GM23338 (cell line): ENCODE measurements around the gene EMP2. TPM values are rescaled to one million over a fixed set of nuclear protein-coding genes. Genes with fewer than 3 reads are reported as not detected.

Experiments used
- ATAC-seq: fragments of 200-7000 bp; cut with Tn5 transposase; 3 replicates; pipeline ENCODE4 v1.9.1; 2020
- DNase-seq: peaks from one replicate; pipeline ENCODE4 v3.0.0-alpha.2; 2015; ENCODE audit warnings: low spot score
- H2AFZ ChIP-seq: fragments of 200-600 bp; sonication (generic); 2 replicates; pipeline ENCODE4 v1.8.0; 2016; ENCODE audit warnings: antibody characterized with exemption, mild to moderate bottlenecking, moderate library complexity
- H3F3A ChIP-seq: fragments of 200-600 bp; sonication (generic); replicated peaks from 2 replicates; pipeline ENCODE4 v1.8.0; 2017; ENCODE audit warnings: antibody characterized with exemption, mixed run types, low read depth
- H3K27ac ChIP-seq: fragments of 200-600 bp; sonication (generic); 2 replicates; pipeline ENCODE4 v1.6.1; 2016; ENCODE audit warnings: low read depth
- H3K27me3 ChIP-seq: fragments of 200-600 bp; sonication (generic); 2 replicates; pipeline ENCODE4 v1.8.0; 2016; ENCODE audit warnings: mild to moderate bottlenecking, mixed run types, moderate library complexity; ENCODE audit not compliant: insufficient read depth
- H3K36me3 ChIP-seq: fragments of 200-600 bp; sonication (generic); 2 replicates; pipeline ENCODE4 v1.8.0; 2016; ENCODE audit warnings: mild to moderate bottlenecking; ENCODE audit not compliant: insufficient read depth
- H3K4me1 ChIP-seq: fragments of 200-600 bp; sonication (generic); 2 replicates; pipeline ENCODE4 v1.8.0; 2016; ENCODE audit warnings: mild to moderate bottlenecking, moderate library complexity; ENCODE audit not compliant: insufficient read depth
- H3K4me2 ChIP-seq: fragments of 200-600 bp; sonication (generic); 2 replicates; pipeline ENCODE4 v1.7.1; 2017; ENCODE audit warnings: mixed run types
- H3K4me3 ChIP-seq: fragments of 200-600 bp; sonication (generic); 2 replicates; pipeline ENCODE4 v1.6.1; 2016; ENCODE audit warnings: mixed run types
- H3K79me2 ChIP-seq: fragments of 200-600 bp; sonication (generic); replicated peaks from 2 replicates; pipeline ENCODE4 v1.8.0; 2017; ENCODE audit warnings: mild to moderate bottlenecking; ENCODE audit not compliant: insufficient read depth
- H3K9me2 ChIP-seq: fragments of 200-600 bp; sonication (generic); 2 replicates; pipeline ENCODE4 v1.8.0; 2017; ENCODE audit not compliant: insufficient read depth
- H4K20me1 ChIP-seq: fragments of 200-600 bp; sonication (generic); replicated peaks from 2 replicates; pipeline ENCODE4 v1.8.0; 2017; ENCODE audit warnings: mild to moderate bottlenecking; ENCODE audit not compliant: insufficient read depth
- H3K27ac Mint-ChIP-seq: 2 replicates; pipeline ENCODE4 v1.8.0; 2020; ENCODE audit warnings: inconsistent platforms, mild to moderate bottlenecking, moderate library complexity, mixed read lengths
- H3K27me3 Mint-ChIP-seq: 3 replicates; pipeline ENCODE4 v1.8.0; 2022; ENCODE audit warnings: low read depth, mild to moderate bottlenecking, moderate library complexity, mixed read lengths, inconsistent platforms; ENCODE audit not compliant: insufficient read depth, poor library complexity
- H3K36me3 Mint-ChIP-seq: 3 replicates; pipeline ENCODE4 v1.8.0; 2021; ENCODE audit warnings: low read depth, mild to moderate bottlenecking, inconsistent platforms, moderate library complexity, mixed read lengths
- H3K4me1 Mint-ChIP-seq: 3 replicates; pipeline ENCODE4 v1.8.0; 2020; ENCODE audit warnings: mild to moderate bottlenecking, inconsistent platforms, mixed read lengths
- H3K4me3 Mint-ChIP-seq: 3 replicates; pipeline ENCODE4 v1.8.0; 2021; ENCODE audit warnings: moderate library complexity, mild to moderate bottlenecking, inconsistent platforms, mixed read lengths
- H3K9me3 Mint-ChIP-seq: 3 replicates; pipeline ENCODE4 v1.8.0; 2020; ENCODE audit warnings: moderate library complexity, mild to moderate bottlenecking, inconsistent platforms, mixed read lengths
- CREB1 ChIP-seq: fragments of 250-450 bp; sonication (Bioruptor Pico); IDR thresholded peaks from 2 replicates; pipeline ENCODE4 v1.5.0; 2020; ENCODE audit warnings: low read depth, mild to moderate bottlenecking, moderate library complexity
- CTCF ChIP-seq, 2 experiments: fragments of 200-600 bp in 1 of 2; sonication (generic) in 1 of 2; conservative IDR thresholded peaks; 2 replicates each; pipeline versions ENCODE4 v1.5.1 to v1.6.1; 2016 to 2017; ENCODE audit warnings: antibody characterized with exemption in 2 of 2, low read depth in 2 of 2, mild to moderate bottlenecking in 2 of 2, moderate library complexity in 1 of 2
- ETS1 ChIP-seq: IDR thresholded peaks from 2 replicates; pipeline ENCODE4 v1.6.1; 2016; ENCODE audit warnings: antibody characterized with exemption
- EZH2 ChIP-seq: fragments of 200-600 bp; sonication (generic); IDR thresholded peaks from one replicate; pipeline ENCODE4 v1.8.0; 2017; ENCODE audit warnings: antibody characterized with exemption, mild to moderate bottlenecking, low read depth; ENCODE audit not compliant: unreplicated experiment
- EZH2phosphoT487 ChIP-seq: fragments of 200-600 bp; sonication (generic); IDR thresholded peaks from one replicate; pipeline ENCODE4 v1.8.1; 2018; ENCODE audit warnings: antibody characterized with exemption; ENCODE audit not compliant: unreplicated experiment
- JUNB ChIP-seq: IDR thresholded peaks from one replicate; pipeline ENCODE4 v1.6.1; 2016; ENCODE audit warnings: antibody characterized with exemption; ENCODE audit not compliant: unreplicated experiment
- NANOG ChIP-seq: IDR thresholded peaks from 2 replicates; pipeline ENCODE4 v1.6.1; 2016; ENCODE audit warnings: antibody characterized with exemption, borderline replicate concordance
- POLR2AphosphoS5 ChIP-seq: IDR thresholded peaks from 2 replicates; pipeline ENCODE4 v1.6.1; 2016; ENCODE audit warnings: antibody characterized with exemption, low read depth
- STAT1 ChIP-seq: IDR thresholded peaks from one replicate; pipeline ENCODE4 v1.6.1; 2016; ENCODE audit warnings: antibody characterized with exemption; ENCODE audit not compliant: unreplicated experiment
- ZNF114 ChIP-seq: fragments of 250-450 bp; sonication (Bioruptor Pico); IDR thresholded peaks from 2 replicates; pipeline ENCODE4 v1.5.0; 2020; ENCODE audit warnings: mild to moderate bottlenecking, moderate library complexity
- ZNF331 ChIP-seq: fragments of 250-450 bp; sonication (Bioruptor Pico); IDR thresholded peaks from 2 replicates; pipeline ENCODE4 v1.5.0; 2020; ENCODE audit warnings: low read depth, mild to moderate bottlenecking, moderate library complexity
- polyA plus RNA-seq: library from polyadenylated mRNA; unstranded; fragments of >200 nt; fragmentation: Nextera tagmentation; extraction: Ambion mirVana; gene quantifications from 2 replicates; pipeline ENCODE4 v1.2.1, GENCODE V29; 2016
- total RNA-seq: library from RNA; depleted of rRNA; stranded (reverse); fragments of >200 nt; shearing (Covaris generic); gene quantifications from 2 replicates; pipeline ENCODE4 v1.2.3, GENCODE V29; 2014
- TF ChIP-seq, protein P1 (sequence below): IDR thresholded peaks from one replicate; pipeline ENCODE4 v1.6.1; 2018; ENCODE audit warnings: antibody characterized with exemption; ENCODE audit not compliant: unreplicated experiment
- TF ChIP-seq, protein P2 (sequence below): fragments of 250-450 bp; sonication (Bioruptor Pico); IDR thresholded peaks from 2 replicates; pipeline ENCODE4 v1.5.0; 2020; ENCODE audit warnings: mild to moderate bottlenecking, moderate library complexity

EMP2 gene
- total and polyA plus RNA-seq, 2 experiments from 2014 or later, result 7.3 to 40.1 TPM

DNA sequence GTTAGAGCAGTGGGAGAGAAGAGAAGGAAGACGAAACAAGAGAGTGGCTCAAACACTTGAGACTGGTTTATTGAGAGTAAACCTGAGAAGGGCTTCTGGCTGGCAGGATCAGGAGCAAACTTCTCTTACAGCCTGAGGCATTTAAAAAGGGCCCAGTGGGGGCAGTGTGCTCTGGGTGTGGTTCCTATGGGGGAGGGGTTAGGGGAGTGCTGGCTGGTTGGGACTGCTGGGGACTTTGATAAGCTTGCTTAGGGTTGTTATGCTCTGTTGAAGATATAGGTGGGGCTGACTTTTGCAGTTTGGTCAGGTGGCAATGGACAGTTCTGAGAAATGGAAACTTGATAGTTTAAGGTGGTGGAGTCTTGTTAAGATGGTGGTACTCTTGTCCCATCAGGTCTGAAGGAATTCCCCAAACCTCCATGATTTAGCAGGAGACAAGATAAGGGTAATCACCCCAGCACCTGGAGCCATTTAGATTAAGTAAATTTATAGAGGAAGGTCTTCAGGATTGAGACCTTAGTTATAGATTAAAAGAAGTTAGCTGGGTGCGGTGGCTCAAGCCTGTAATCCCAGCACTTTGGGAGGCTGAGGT lies 79.3 kb downstream of the EMP2 start:
- Mint-ChIP-seq H3K36me3 (peaks cover 23% of the 10 kb centered on the region), H3K9me3 (peaks cover 37% of the 10 kb centered on the region), H3K27me3 (peaks cover 5% of the 10 kb centered on the region), H3K27ac (no peak overlapping the region), H3K4me3 (no peak overlapping the region), H3K4me1 (peaks cover 14% of the 10 kb centered on the region; the same call in 2 of the 3 replicates)
- ATAC-seq (no peak), DNase-seq (peak; percentile 5)
- peaks cover 11% of the 10 kb centered on the region; the same call in 1 of the 2 replicates for H3K36me3 ChIP-seq
- H3K4me3 ChIP-seq, result no peak overlapping the region
- no peak overlapping the region for H3K27ac ChIP-seq
- no peak overlapping the region for H3K4me2 ChIP-seq
- 0 out of 2 replicates have a peak, but pooled peaks cover 4% of the 10 kb centered on the region for H3K9me2 ChIP-seq
- H3K79me2 ChIP-seq, result no peaks in the 10 kb centered on the region
- no peaks in the 10 kb centered on the region for H3K27me3 ChIP-seq
- 0 out of 2 replicates have a peak, but pooled peaks cover 6% of the 10 kb centered on the region for H3F3A ChIP-seq
- TF ChIP-seq NANOG, result no peak
- TF ChIP-seq, protein P1, sequence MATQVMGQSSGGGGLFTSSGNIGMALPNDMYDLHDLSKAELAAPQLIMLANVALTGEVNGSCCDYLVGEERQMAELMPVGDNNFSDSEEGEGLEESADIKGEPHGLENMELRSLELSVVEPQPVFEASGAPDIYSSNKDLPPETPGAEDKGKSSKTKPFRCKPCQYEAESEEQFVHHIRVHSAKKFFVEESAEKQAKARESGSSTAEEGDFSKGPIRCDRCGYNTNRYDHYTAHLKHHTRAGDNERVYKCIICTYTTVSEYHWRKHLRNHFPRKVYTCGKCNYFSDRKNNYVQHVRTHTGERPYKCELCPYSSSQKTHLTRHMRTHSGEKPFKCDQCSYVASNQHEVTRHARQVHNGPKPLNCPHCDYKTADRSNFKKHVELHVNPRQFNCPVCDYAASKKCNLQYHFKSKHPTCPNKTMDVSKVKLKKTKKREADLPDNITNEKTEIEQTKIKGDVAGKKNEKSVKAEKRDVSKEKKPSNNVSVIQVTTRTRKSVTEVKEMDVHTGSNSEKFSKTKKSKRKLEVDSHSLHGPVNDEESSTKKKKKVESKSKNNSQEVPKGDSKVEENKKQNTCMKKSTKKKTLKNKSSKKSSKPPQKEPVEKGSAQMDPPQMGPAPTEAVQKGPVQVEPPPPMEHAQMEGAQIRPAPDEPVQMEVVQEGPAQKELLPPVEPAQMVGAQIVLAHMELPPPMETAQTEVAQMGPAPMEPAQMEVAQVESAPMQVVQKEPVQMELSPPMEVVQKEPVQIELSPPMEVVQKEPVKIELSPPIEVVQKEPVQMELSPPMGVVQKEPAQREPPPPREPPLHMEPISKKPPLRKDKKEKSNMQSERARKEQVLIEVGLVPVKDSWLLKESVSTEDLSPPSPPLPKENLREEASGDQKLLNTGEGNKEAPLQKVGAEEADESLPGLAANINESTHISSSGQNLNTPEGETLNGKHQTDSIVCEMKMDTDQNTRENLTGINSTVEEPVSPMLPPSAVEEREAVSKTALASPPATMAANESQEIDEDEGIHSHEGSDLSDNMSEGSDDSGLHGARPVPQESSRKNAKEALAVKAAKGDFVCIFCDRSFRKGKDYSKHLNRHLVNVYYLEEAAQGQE, result no peak
- no peak for TF ChIP-seq CREB1
- TF ChIP-seq JUNB, result no peak
- TF ChIP-seq EZH2phosphoT487, result no peak
- no peak for TF ChIP-seq EZH2
- no peak for TF ChIP-seq ETS1
- no peak for TF ChIP-seq ZNF331 (CRISPR knock-in tag)
- TF ChIP-seq CTCF (conservative IDR thresholded peaks at IDR 0.05; ENCODE audit: low read depth in 2 of 2), result no peak
- TF ChIP-seq, protein P2, sequence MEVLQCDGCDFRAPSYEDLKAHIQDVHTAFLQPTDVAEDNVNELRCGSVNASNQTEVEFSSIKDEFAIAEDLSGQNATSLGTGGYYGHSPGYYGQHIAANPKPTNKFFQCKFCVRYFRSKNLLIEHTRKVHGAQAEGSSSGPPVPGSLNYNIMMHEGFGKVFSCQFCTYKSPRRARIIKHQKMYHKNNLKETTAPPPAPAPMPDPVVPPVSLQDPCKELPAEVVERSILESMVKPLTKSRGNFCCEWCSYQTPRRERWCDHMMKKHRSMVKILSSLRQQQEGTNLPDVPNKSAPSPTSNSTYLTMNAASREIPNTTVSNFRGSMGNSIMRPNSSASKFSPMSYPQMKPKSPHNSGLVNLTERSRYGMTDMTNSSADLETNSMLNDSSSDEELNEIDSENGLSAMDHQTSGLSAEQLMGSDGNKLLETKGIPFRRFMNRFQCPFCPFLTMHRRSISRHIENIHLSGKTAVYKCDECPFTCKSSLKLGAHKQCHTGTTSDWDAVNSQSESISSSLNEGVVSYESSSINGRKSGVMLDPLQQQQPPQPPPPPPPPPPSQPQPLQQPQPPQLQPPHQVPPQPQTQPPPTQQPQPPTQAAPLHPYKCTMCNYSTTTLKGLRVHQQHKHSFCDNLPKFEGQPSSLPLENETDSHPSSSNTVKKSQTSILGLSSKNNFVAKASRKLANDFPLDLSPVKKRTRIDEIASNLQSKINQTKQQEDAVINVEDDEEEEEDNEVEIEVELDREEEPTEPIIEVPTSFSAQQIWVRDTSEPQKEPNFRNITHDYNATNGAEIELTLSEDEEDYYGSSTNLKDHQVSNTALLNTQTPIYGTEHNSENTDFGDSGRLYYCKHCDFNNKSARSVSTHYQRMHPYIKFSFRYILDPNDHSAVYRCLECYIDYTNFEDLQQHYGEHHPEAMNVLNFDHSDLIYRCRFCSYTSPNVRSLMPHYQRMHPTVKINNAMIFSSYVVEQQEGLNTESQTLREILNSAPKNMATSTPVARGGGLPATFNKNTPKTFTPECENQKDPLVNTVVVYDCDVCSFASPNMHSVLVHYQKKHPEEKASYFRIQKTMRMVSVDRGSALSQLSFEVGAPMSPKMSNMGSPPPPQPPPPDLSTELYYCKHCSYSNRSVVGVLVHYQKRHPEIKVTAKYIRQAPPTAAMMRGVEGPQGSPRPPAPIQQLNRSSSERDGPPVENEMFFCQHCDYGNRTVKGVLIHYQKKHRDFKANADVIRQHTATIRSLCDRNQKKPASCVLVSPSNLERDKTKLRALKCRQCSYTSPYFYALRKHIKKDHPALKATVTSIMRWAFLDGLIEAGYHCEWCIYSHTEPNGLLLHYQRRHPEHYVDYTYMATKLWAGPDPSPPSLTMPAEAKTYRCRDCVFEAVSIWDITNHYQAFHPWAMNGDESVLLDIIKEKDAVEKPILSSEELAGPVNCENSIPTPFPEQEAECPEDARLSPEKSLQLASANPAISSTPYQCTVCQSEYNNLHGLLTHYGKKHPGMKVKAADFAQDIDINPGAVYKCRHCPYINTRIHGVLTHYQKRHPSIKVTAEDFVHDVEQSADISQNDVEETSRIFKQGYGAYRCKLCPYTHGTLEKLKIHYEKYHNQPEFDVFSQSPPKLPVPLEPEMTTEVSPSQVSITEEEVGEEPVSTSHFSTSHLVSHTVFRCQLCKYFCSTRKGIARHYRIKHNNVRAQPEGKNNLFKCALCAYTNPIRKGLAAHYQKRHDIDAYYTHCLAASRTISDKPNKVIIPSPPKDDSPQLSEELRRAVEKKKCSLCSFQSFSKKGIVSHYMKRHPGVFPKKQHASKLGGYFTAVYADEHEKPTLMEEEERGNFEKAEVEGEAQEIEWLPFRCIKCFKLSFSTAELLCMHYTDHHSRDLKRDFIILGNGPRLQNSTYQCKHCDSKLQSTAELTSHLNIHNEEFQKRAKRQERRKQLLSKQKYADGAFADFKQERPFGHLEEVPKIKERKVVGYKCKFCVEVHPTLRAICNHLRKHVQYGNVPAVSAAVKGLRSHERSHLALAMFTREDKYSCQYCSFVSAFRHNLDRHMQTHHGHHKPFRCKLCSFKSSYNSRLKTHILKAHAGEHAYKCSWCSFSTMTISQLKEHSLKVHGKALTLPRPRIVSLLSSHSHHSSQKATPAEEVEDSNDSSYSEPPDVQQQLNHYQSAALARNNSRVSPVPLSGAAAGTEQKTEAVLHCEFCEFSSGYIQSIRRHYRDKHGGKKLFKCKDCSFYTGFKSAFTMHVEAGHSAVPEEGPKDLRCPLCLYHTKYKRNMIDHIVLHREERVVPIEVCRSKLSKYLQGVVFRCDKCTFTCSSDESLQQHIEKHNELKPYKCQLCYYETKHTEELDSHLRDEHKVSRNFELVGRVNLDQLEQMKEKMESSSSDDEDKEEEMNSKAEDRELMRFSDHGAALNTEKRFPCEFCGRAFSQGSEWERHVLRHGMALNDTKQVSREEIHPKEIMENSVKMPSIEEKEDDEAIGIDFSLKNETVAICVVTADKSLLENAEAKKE (CRISPR knock-in tag), result no peak
- TF ChIP-seq STAT1, result no peak
- TF ChIP-seq POLR2AphosphoS5, result no peak
- no peak for TF ChIP-seq ZNF114
- peaks cover 6% of the 10 kb centered on the region; the same call in 1 of the 2 replicates for H3K4me1 ChIP-seq
- no peak overlapping the region for H2AFZ ChIP-seq
- no peaks in the 10 kb centered on the region for H4K20me1 ChIP-seq
